ENCODE data around the gene SUCNR1. TPM values are rescaled to one million over a fixed set of nuclear protein-coding genes. Genes with fewer than 3 reads are reported as not detected.
"Not testable (repeated sequence)": the region's sequence is repeated elsewhere in the genome, so short reads cannot be mapped to it uniquely, and the experiment has no call there.

Gene SUCNR1
- total RNA-seq, 1 experiment from 2014 or later, result 0.05 TPM

GRCh38 chr3:151919446-151919845, 46.0 kb downstream of the SUCNR1 start:
- no peaks in the 10 kb centered on the region for H3K36me3 ChIP-seq
- no peak overlapping the region for H3K27ac ChIP-seq
- H3K4me1 ChIP-seq (replicated peaks), result peaks cover 9% of the 10 kb centered on the region
- H3K9me3 ChIP-seq (replicated peaks), result no peaks in the 10 kb centered on the region
- no peak for DNase-seq (ENCODE audit: low read depth in 1 of 2, low spot score in 2 of 2)
- H3K27me3 ChIP-seq (replicated peaks), result no peaks in the 10 kb centered on the region
- H3K4me3 ChIP-seq, result no peak overlapping the region

DNA sequence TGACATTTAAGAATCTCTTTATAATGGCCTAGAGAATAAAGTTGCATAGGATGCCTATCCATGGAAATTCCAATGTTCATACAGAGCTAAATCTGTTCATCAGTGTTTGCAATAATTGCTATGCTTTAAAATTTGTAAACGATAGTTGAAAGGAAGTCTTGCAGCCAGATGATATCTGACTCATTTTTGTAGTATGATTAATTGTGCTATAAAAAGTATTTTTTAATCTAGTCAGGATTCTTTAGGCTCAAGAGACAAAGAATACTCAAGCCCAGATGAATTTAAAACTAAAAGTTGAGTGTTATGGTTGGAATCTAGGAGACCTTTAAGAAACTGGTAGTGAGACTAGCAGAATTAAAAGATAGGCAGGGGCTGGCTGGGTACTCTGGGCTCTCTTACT, 50.5 kb downstream of the SUCNR1 start:
- Histone ChIP-seq H3K27me3 (replicated peaks) (no peaks in the 10 kb centered on the region), H3K4me3 (no peak overlapping the region), H3K36me3 (no peaks in the 10 kb centered on the region), H3K4me1 (replicated peaks) (peaks cover 42% of the 10 kb centered on the region), H3K27ac (peak overlapping the region; percentile 11; the same call in 1 of the 2 replicates), H3K9me3 (replicated peaks) (no peaks in the 10 kb centered on the region)
- DNase-seq (ENCODE audit: low read depth in 1 of 2, low spot score in 2 of 2), result no peak

DNA sequence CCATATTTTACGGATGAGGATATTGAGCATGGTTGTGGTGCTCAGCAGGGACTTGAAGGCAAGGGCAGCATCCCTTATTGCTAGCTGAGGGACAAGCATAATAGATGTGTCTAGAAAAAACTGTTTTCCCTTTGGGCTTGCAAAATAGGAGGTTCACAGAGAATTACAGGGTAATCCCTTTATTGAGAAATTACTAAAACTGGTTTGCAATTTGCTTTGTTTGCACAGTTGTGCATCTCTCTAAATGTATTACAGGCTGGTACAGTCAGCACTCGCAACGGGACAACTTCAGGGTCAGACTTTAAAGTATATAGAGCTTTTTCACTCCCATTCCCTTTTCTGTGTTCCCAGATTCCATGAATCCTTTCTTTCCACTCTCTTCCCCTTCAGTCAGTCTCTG, 51.3 kb downstream of the SUCNR1 start:
- no peak for DNase-seq (ENCODE audit: low read depth in 1 of 2, low spot score in 2 of 2)
- no peaks in the 10 kb centered on the region for H3K36me3 ChIP-seq
- no peak overlapping the region for H3K27ac ChIP-seq
- no peaks in the 10 kb centered on the region for H3K9me3 ChIP-seq (replicated peaks)
- H3K27me3 ChIP-seq (replicated peaks), result no peaks in the 10 kb centered on the region
- peaks cover 42% of the 10 kb centered on the region for H3K4me1 ChIP-seq (replicated peaks)
- H3K4me3 ChIP-seq, result no peak overlapping the region

DNA sequence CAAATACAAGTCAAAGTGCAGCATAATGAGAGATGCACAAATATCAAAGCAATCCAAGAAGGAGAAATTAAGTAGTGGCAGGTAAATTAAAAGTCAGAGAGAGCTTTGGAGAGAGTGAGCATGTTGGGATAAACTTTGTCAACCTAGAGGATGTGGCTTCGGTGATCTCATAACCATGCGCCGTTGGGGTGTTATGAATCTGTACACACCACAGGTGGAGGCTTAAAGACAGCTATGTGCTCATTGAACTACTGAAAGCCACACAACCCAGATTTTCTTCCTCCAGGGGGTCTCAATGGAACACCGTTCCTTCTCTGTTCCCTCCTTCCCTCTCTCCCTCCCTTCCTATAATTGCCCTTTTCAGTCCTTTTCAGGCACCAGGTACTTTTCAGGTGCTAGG, 52.0 kb downstream of the SUCNR1 start:
- no peak for DNase-seq (ENCODE audit: low read depth in 1 of 2, low spot score in 2 of 2)
- no peaks in the 10 kb centered on the region for H3K9me3 ChIP-seq (replicated peaks)
- peaks cover 42% of the 10 kb centered on the region for H3K4me1 ChIP-seq (replicated peaks)
- H3K36me3 ChIP-seq, result no peaks in the 10 kb centered on the region
- H3K27ac ChIP-seq, result peak overlapping the region; percentile 89
- H3K4me3 ChIP-seq, result no peak overlapping the region
- H3K27me3 ChIP-seq (replicated peaks), result no peaks in the 10 kb centered on the region

DNA sequence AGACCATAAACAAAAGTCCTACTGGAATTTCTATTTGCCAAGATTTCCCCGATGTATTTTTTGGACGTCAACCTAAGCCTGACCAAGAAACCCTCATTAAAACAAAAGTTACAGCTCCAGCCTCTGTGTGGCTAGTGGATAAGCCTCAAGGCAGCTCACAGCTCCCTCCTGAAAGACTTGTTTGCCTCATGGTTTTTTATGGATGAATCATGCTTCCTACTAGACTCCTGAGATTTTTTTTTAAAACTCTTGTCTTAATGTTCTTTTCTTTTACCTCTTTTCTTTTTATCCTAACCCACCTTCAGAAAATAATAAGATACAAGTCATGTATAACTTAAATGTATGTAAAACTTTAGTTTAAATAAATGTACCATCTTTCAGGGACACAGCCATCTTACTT, 52.4 kb downstream of the SUCNR1 start:
- peaks cover 42% of the 10 kb centered on the region for H3K4me1 ChIP-seq (replicated peaks)
- peak overlapping the region; percentile 89 for H3K27ac ChIP-seq
- no peak overlapping the region for H3K4me3 ChIP-seq
- H3K36me3 ChIP-seq, result no peaks in the 10 kb centered on the region
- no peaks in the 10 kb centered on the region for H3K9me3 ChIP-seq (replicated peaks)
- DNase-seq (ENCODE audit: low read depth in 1 of 2, low spot score in 2 of 2), result peak; percentile 64 to 65
- H3K27me3 ChIP-seq (replicated peaks), result no peaks in the 10 kb centered on the region

- Histone ChIP-seq H3K27me3 (replicated peaks) (no peaks in the 10 kb centered on the region), H3K9me3 (replicated peaks) (no peaks in the 10 kb centered on the region), H3K4me1 (replicated peaks) (peaks cover 52% of the 10 kb centered on the region), H3K27ac (peak overlapping the region; percentile 89), H3K4me3 (no peak overlapping the region), H3K36me3 (no peaks in the 10 kb centered on the region)
- peak; percentile 46 to 69 for DNase-seq (ENCODE audit: low read depth in 1 of 2, low spot score in 2 of 2)
Measured at GRCh38 chr3:151926956-151927355, 53.5 kb downstream of the SUCNR1 start.

GRCh38 chr3:151927915-151928525, 54.6 kb downstream of the SUCNR1 start:
- not testable (repeated sequence) for DNase-seq (ENCODE audit: low read depth in 1 of 2, low spot score in 2 of 2); H3K9me3 ChIP-seq (replicated peaks); H3K27me3 ChIP-seq (replicated peaks); H3K36me3 ChIP-seq; H3K4me3 ChIP-seq
- peak overlapping the region; percentile 89 for H3K27ac ChIP-seq
- H3K4me1 ChIP-seq (replicated peaks), result peaks cover 56% of the 10 kb centered on the region

DNA sequence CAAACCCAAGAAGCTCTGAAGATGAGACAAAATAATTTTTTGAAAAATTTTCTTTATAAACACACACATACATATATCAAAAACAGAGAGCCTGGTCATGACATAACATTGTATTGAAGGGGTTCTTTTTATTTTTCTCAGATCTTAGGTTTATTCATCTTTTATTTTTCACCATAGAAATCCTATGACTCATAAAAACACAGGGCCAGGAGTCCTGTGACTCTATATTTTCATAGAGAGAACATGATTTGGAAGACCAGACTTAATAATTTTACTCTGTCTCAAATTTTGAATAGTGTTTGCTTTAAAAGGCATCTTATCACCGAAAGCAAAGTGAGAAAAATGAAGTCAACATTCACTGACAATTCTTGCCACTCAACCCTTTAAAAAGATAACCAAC, 57.7 kb downstream of the SUCNR1 start:
- H3K27ac ChIP-seq, result no peak overlapping the region
- no peaks in the 10 kb centered on the region for H3K36me3 ChIP-seq
- H3K4me3 ChIP-seq, result no peak overlapping the region
- no peak for DNase-seq (ENCODE audit: low read depth in 1 of 2, low spot score in 2 of 2)
- no peaks in the 10 kb centered on the region for H3K27me3 ChIP-seq (replicated peaks)
- no peaks in the 10 kb centered on the region for H3K9me3 ChIP-seq (replicated peaks)
- H3K4me1 ChIP-seq (replicated peaks), result peaks cover 39% of the 10 kb centered on the region

- no peaks in the 10 kb centered on the region for H3K36me3 ChIP-seq
- no peak overlapping the region for H3K4me3 ChIP-seq
- no peak for DNase-seq (ENCODE audit: low read depth in 1 of 2, low spot score in 2 of 2)
- no peaks in the 10 kb centered on the region for H3K27me3 ChIP-seq (replicated peaks)
- H3K27ac ChIP-seq, result no peak overlapping the region
- peaks cover 21% of the 10 kb centered on the region for H3K4me1 ChIP-seq (replicated peaks)
- H3K9me3 ChIP-seq (replicated peaks), result no peaks in the 10 kb centered on the region
Measured at GRCh38 chr3:151933234-151933853, 59.9 kb downstream of the SUCNR1 start.

Other genes with a start within 250 kb of the SUCNR1 start
- gene AADACL2, start 139.7 kb upstream of the SUCNR1 start, total RNA-seq (2014; rRNA removed; shearing (Covaris generic)), result not detected in 2 replicates
- 0.34 TPM in 2 replicates for gene AADAC, start 59.5 kb upstream of the SUCNR1 start, total RNA-seq (2014; rRNA removed; shearing (Covaris generic))